Smooth muscle cell (in vitro differentiated cells): ENCODE measurements around the gene CREB5. TPM values are rescaled to one million over a fixed set of nuclear protein-coding genes. Genes with fewer than 3 reads are reported as not detected.

ENCODE experiments used
- DNase-seq: peaks from one replicate; lab custom pipeline; 2025; ENCODE audit not compliant: unreplicated experiment; lab: John Stamatoyannopoulos, UW
- H2AFZ ChIP-seq: fragments of 200-600 bp; sonication (generic); 2 replicates; pipeline ENCODE4 v1.6.0; 2016; ENCODE audit warnings: antibody characterized with exemption, low read depth, mild to moderate bottlenecking
- H3F3A ChIP-seq: fragments of 200-600 bp; sonication (generic); 2 replicates; pipeline ENCODE4 v1.6.0; 2017; ENCODE audit warnings: antibody characterized with exemption, low read depth
- H3K27ac ChIP-seq: fragments of 200-600 bp; sonication (generic); 2 replicates; pipeline ENCODE4 v1.5.1; 2016; ENCODE audit warnings: low read depth, mild to moderate bottlenecking
- H3K27me3 ChIP-seq: fragments of 200-600 bp; sonication (generic); 2 replicates; pipeline ENCODE4 v1.6.1; 2016; ENCODE audit warnings: low read depth, mild to moderate bottlenecking
- H3K36me3 ChIP-seq: fragments of 200-600 bp; sonication (generic); 2 replicates; pipeline ENCODE4 v1.5.1; 2016; ENCODE audit warnings: low read depth
- H3K4me1 ChIP-seq: fragments of 200-600 bp; sonication (generic); 2 replicates; pipeline ENCODE4 v1.5.1; 2016; ENCODE audit warnings: low read depth
- H3K4me2 ChIP-seq: fragments of 200-600 bp; sonication (generic); 2 replicates; pipeline ENCODE4 v1.6.0; 2016; ENCODE audit warnings: mild to moderate bottlenecking
- H3K4me3 ChIP-seq: fragments of 200-600 bp; sonication (generic); 2 replicates; pipeline ENCODE4 v1.5.1; 2016; ENCODE audit warnings: mild to moderate bottlenecking
- H3K79me2 ChIP-seq: fragments of 200-600 bp; sonication (generic); 2 replicates; pipeline ENCODE4 v1.6.0; 2016; ENCODE audit warnings: low read depth, mild to moderate bottlenecking
- H3K9ac ChIP-seq: fragments of 200-600 bp; sonication (generic); 2 replicates; pipeline ENCODE4 v1.6.0; 2016; ENCODE audit warnings: low read depth
- H3K9me3 ChIP-seq: fragments of 200-600 bp; sonication (generic); replicated peaks from 2 replicates; pipeline ENCODE4 v1.5.1; 2016; ENCODE audit warnings: low read depth
- H4K20me1 ChIP-seq: fragments of 200-600 bp; sonication (generic); 2 replicates; pipeline ENCODE4 v1.6.0; 2016; ENCODE audit warnings: low read depth
- WGBS: methylation state at CpG from one replicate; pipeline ENCODE4 v1.1.7; 2016; ENCODE audit warnings: low lambda C conversion rate; 5-methylcytosine and 5-hydroxymethylcytosine counted together
- polyA plus RNA-seq: library from polyadenylated mRNA; unstranded; fragments of >200 nt; fragmentation: Nextera tagmentation; extraction: Ambion mirVana; gene quantifications from 2 replicates; pipeline ENCODE4 v1.2.1, GENCODE V29; 2016
- total RNA-seq: library from RNA; depleted of rRNA; stranded (reverse); fragments of >200 nt; gene quantifications from 2 replicates; pipeline ENCODE4 v1.2.3, GENCODE V29; 2014
- TF ChIP-seq, protein P1 (sequence below): fragments of 200-600 bp; sonication (generic); IDR thresholded peaks from 2 replicates; pipeline ENCODE4 v1.5.1; 2017; ENCODE audit warnings: borderline replicate concordance, mild to moderate bottlenecking, antibody characterized with exemption; ENCODE audit not compliant: insufficient read depth, poor library complexity, severe bottlenecking

Gene CREB5
- total and polyA plus RNA-seq, 2 experiments from 2014 or later, result 6.2 to 18.2 TPM

DNA sequence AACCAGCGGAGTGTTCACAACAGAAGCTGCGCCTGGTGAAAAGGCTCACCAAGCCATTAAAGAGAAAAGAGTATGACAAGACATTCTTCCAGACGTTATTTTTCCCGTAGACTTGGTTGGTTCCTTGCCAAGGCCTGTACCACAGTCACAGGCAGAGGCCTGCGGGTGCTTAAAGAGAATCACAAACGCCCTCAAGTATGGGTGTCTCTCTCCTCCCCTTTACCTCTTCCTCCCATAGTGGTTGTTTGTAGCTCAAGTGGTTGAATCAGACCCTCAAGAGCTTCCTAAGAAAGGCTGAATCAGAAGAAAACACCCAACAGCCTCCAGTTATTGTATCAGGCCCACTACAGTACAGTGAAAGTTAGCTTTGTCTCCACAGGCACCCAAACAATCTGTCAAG is 169.0 kb downstream of the CREB5 start:
- no peaks in the 10 kb centered on the region for H4K20me1 ChIP-seq
- no peaks in the 10 kb centered on the region for H3K4me1 ChIP-seq
- no peak overlapping the region for H3K4me2 ChIP-seq
- H3K27me3 ChIP-seq, result peaks cover 2% of the 10 kb centered on the region
- no peaks in the 10 kb centered on the region for H3K36me3 ChIP-seq
- WGBS, result 76% methylated on average over 6 of the region's 6 CpGs
- no peak for DNase-seq
- H3K79me2 ChIP-seq, result no peaks in the 10 kb centered on the region
- no peak overlapping the region for H3K9ac ChIP-seq
- no peak overlapping the region for H3K27ac ChIP-seq
- no peaks in the 10 kb centered on the region for H3K9me3 ChIP-seq
- TF ChIP-seq, protein P1, sequence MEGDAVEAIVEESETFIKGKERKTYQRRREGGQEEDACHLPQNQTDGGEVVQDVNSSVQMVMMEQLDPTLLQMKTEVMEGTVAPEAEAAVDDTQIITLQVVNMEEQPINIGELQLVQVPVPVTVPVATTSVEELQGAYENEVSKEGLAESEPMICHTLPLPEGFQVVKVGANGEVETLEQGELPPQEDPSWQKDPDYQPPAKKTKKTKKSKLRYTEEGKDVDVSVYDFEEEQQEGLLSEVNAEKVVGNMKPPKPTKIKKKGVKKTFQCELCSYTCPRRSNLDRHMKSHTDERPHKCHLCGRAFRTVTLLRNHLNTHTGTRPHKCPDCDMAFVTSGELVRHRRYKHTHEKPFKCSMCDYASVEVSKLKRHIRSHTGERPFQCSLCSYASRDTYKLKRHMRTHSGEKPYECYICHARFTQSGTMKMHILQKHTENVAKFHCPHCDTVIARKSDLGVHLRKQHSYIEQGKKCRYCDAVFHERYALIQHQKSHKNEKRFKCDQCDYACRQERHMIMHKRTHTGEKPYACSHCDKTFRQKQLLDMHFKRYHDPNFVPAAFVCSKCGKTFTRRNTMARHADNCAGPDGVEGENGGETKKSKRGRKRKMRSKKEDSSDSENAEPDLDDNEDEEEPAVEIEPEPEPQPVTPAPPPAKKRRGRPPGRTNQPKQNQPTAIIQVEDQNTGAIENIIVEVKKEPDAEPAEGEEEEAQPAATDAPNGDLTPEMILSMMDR, result no peak
- no peak overlapping the region for H2AFZ ChIP-seq
- H3F3A ChIP-seq, result no peaks in the 10 kb centered on the region
- H3K4me3 ChIP-seq, result no peak overlapping the region

DNA sequence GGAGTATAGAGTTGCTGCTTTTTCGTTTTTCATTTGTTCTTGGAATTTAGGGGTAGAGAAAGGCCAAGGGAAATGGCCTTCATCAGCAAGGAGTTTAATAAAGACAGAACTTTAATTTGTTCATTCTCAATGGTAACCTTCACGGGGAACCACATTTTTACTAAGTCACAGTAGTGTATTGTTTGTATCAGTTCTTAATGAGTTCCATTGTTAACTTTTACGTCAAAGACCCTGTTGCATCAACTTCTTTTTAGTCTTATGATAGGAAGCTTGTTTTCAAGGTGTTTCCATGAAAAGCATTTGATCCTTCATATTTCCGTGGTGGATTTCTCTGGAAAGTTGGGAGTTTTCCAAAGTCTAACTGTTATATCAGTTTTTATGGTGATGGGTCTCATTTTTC is 169.9 kb downstream of the CREB5 start:
- H3K27ac ChIP-seq, result no peak overlapping the region
- H4K20me1 ChIP-seq, result no peaks in the 10 kb centered on the region
- H3F3A ChIP-seq, result no peaks in the 10 kb centered on the region
- H3K79me2 ChIP-seq, result no peaks in the 10 kb centered on the region
- no peak overlapping the region for H3K4me3 ChIP-seq
- no peak for DNase-seq
- H3K36me3 ChIP-seq, result no peaks in the 10 kb centered on the region
- H3K4me2 ChIP-seq, result no peak overlapping the region
- no peak overlapping the region for H3K9ac ChIP-seq
- 94% methylated on average over 4 of the region's 4 CpGs for WGBS
- H2AFZ ChIP-seq, result no peak overlapping the region
- peaks cover 2% of the 10 kb centered on the region for H3K27me3 ChIP-seq
- H3K4me1 ChIP-seq, result no peaks in the 10 kb centered on the region
- H3K9me3 ChIP-seq, result no peaks in the 10 kb centered on the region
- TF ChIP-seq, protein P1, result no peak

DNA sequence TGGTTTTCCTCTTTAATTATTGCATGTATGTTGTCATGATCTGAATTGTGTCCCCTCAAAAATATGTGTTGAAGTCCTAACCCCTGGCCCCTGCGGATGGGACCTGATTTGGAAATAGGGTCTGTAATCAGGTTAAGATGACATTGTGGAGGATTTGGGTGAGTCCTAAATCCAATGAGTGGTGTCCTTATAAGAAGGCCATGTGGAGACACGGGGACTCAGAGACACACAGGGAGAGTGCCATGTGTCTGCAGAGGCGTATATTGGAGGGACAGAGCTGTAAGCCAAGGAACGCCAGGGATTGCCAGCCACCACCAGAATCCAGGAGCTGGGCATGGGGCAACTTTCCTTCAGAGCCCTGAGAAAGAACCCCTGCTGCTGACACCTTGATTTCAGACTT is 171.9 kb downstream of the CREB5 start:
- Histone ChIP-seq H3F3A (no peaks in the 10 kb centered on the region), H3K9me3 (no peaks in the 10 kb centered on the region), H4K20me1 (no peaks in the 10 kb centered on the region), H3K4me1 (no peaks in the 10 kb centered on the region), H2AFZ (no peak overlapping the region), H3K4me3 (no peak overlapping the region), H3K36me3 (no peaks in the 10 kb centered on the region), H3K4me2 (no peak overlapping the region), H3K79me2 (no peaks in the 10 kb centered on the region), H3K27ac (no peak overlapping the region), H3K27me3 (peaks cover 2% of the 10 kb centered on the region), H3K9ac (no peak overlapping the region)
- TF ChIP-seq, protein P1, result no peak
- 100% methylated on average over 4 of the region's 4 CpGs for WGBS
- no peak for DNase-seq

DNA sequence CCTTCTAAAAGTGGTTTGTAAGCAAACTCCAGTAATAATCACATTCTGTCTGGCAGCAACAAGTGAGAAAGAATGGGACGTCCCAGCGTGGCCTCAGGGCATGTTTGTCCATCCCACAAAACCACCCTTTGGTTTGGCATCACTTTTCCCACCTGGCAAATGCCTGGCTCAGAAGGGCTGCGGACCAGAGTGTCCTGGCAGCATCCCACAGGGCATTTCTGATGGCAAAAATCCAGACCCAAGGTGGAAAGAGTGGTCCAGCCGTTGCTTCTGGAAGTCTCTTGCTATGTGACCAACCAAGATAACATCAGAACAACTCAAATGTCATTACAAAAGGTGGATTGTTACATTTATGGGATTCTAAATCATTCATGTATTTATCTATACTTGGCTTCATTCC is 174.4 kb downstream of the CREB5 start:
- H2AFZ ChIP-seq, result no peak overlapping the region
- peaks cover 2% of the 10 kb centered on the region for H3K27me3 ChIP-seq
- H3K9me3 ChIP-seq, result no peaks in the 10 kb centered on the region
- H4K20me1 ChIP-seq, result no peaks in the 10 kb centered on the region
- no peak overlapping the region for H3K9ac ChIP-seq
- H3K79me2 ChIP-seq, result no peaks in the 10 kb centered on the region
- no peaks in the 10 kb centered on the region for H3K4me1 ChIP-seq
- no peak for DNase-seq
- TF ChIP-seq, protein P1, result no peak
- no peaks in the 10 kb centered on the region for H3F3A ChIP-seq
- no peaks in the 10 kb centered on the region for H3K36me3 ChIP-seq
- H3K4me2 ChIP-seq, result no peak overlapping the region
- 88% methylated on average over 4 of the region's 4 CpGs for WGBS
- H3K4me3 ChIP-seq, result no peak overlapping the region
- H3K27ac ChIP-seq, result no peak overlapping the region
